BE2C (cell line): ENCODE results near the gene KCTD17. TPM values are rescaled to one million over a fixed set of nuclear protein-coding genes. Genes with fewer than 3 reads are reported as not detected.

Source experiments
- DNase-seq: peaks from one replicate; pipeline ENCODE4 v3.0.0-alpha.2; 2020
- H3K27me3 ChIP-seq: fragments of 250-450 bp; sonication (Bioruptor Pico); 2 replicates; pipeline ENCODE4 v1.5.1; 2020; ENCODE audit warnings: mild to moderate bottlenecking
- H3K36me3 ChIP-seq: fragments of 250-450 bp; sonication (Bioruptor Pico); 2 replicates; pipeline ENCODE4 v1.5.1; 2020; ENCODE audit warnings: mild to moderate bottlenecking
- H3K4me1 ChIP-seq: fragments of 250-450 bp; sonication (Bioruptor Pico); 2 replicates; pipeline ENCODE4 v1.5.1; 2020
- H3K4me3 ChIP-seq: 2 replicates; pipeline ENCODE4 v1.5.1; 2011; ENCODE audit warnings: low read depth, low read length
- H3K9me3 ChIP-seq: fragments of 250-450 bp; sonication (Bioruptor Pico); 2 replicates; pipeline ENCODE4 v1.5.1; 2020
- CTCF ChIP-seq: IDR thresholded peaks from 2 replicates; pipeline ENCODE4 v1.5.1; 2012; ENCODE audit warnings: mild to moderate bottlenecking, low read depth, low read length
- polyA plus RNA-seq: library from polyadenylated mRNA; unstranded; fragments of >200 nt; gene quantifications from one replicate; pipeline ENCODE4 v1.2.1, GENCODE V29; 2012; ENCODE audit warnings: low read depth, missing spikeins; ENCODE audit not compliant: insufficient read length, insufficient read depth

KCTD17 gene
- polyA plus RNA-seq: 105 TPM

DNA sequence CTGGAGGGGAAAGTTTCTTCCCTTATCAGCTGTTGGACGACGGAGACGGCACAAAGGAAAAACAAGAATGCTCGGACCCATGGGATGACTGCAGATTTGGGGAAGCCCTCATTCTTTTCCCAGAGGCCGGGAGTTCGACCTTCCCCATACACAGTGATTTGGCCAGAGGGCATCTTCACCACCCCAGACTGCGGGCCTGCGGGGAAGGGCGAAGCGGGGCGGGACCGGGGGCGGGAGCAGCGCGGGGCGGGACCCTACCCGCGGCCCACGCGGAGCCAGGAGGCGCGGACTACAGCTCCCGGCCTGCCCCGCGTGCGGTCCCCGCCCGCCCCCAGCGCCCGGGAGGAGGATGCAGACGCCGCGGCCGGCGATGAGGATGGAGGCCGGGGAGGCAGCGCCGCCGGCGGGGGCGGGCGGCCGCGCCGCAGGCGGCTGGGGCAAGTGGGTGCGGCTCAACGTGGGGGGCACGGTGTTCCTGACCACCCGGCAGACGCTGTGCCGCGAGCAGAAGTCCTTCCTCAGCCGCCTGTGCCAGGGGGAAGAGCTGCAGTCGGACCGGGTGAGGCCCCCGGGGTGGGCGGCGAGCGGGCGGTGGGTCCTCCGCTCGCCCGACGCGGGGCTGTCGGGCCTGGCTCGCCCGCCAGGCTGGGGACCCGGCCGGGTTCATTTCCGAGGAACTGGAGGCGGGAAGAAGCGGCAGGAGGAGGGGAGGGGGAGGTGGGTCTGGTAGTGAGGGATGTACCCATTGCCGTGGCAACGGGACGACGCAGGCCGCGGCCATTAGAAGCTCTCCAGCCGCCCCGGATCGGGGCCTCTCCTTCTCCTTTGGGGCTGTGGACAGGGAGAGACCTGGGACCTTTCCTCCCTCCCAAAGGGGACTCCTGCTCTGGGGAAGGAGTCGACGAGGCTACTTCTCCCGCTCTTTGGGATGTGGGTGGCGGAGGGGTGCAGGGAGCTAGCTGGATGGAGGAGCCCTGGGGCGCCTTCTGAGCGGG, at the start of gene KCTD17:
Gene KCTD17, plus strand, starts transcription at position 352 of the 995 bp plus-strand sequence. Its CDS starts 19 bp downstream, at position 371.
- Histone ChIP-seq H3K4me1 (peaks cover 5% of the 10 kb centered on the region), H3K36me3 (peaks cover 3% of the 10 kb centered on the region), H3K9me3 (no peaks in the 10 kb centered on the region), H3K4me3 (peak within 1 kb of the TSS; percentile 71), H3K27me3 (no peaks in the 10 kb centered on the region)
- peak; percentile 86 for DNase-seq
- no peak for TF ChIP-seq CTCF

- Histone ChIP-seq H3K4me1 (no peaks in the 10 kb centered on the region), H3K4me3 (no peak overlapping the region), H3K27me3 (peaks cover 7% of the 10 kb centered on the region), H3K9me3 (no peaks in the 10 kb centered on the region), H3K36me3 (no peaks in the 10 kb centered on the region)
- DNase-seq: no peak
- TF ChIP-seq CTCF: no peak
Measured at GRCh38 chr22:37001826-37002225, 49.7 kb upstream of the KCTD17 start.

GRCh38 chr22:37002633-37003032, 48.9 kb upstream of the KCTD17 start:
- no peak for TF ChIP-seq CTCF
- H3K4me1 ChIP-seq: no peaks in the 10 kb centered on the region
- H3K27me3 ChIP-seq: peaks cover 7% of the 10 kb centered on the region
- DNase-seq: no peak
- H3K36me3 ChIP-seq: no peaks in the 10 kb centered on the region
- H3K9me3 ChIP-seq: no peaks in the 10 kb centered on the region
- no peak overlapping the region for H3K4me3 ChIP-seq

DNA sequence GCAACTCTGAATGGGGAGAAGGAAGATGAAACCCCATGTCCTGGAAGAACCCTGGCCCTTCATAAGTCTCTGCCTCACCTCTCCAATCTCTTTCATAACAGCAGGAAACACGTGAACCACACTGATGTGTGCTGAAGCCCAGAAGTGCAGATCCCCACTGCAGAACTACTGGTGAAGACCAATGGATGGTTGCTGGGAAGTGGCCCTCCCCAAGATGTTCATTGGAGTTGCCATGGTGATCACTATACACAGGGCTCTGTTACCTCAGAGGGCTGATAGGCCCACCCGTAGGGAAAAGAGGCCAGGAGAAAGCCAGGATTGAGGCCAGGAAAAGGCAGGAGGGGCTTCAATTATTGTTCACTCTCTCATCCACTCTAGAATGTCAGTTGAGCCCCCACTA, 43.9 kb upstream of the KCTD17 start:
- Histone ChIP-seq H3K27me3 (peaks cover 7% of the 10 kb centered on the region), H3K36me3 (no peaks in the 10 kb centered on the region), H3K9me3 (no peaks in the 10 kb centered on the region), H3K4me1 (no peaks in the 10 kb centered on the region), H3K4me3 (no peak overlapping the region)
- DNase-seq: no peak
- TF ChIP-seq CTCF: no peak

- Histone ChIP-seq H3K4me3 (no peak overlapping the region), H3K4me1 (no peaks in the 10 kb centered on the region), H3K27me3 (peaks cover 7% of the 10 kb centered on the region), H3K36me3 (no peaks in the 10 kb centered on the region), H3K9me3 (no peaks in the 10 kb centered on the region)
- no peak for DNase-seq
- no peak for TF ChIP-seq CTCF
Measured at GRCh38 chr22:37008365-37008764, 43.2 kb upstream of the KCTD17 start.

- H3K4me1 ChIP-seq: no peaks in the 10 kb centered on the region
- no peak for DNase-seq
- H3K27me3 ChIP-seq: peaks cover 7% of the 10 kb centered on the region
- no peaks in the 10 kb centered on the region for H3K9me3 ChIP-seq
- H3K4me3 ChIP-seq: no peak overlapping the region
- TF ChIP-seq CTCF: no peak
- H3K36me3 ChIP-seq: no peaks in the 10 kb centered on the region
Measured at GRCh38 chr22:37009490-37009889, 42.1 kb upstream of the KCTD17 start.
